Cardiac fibroblast (primary cell): ENCODE data around the gene SLITRK4.
A peak's percentile ranks its signal among the peaks of the same experiment; 100 is the strongest.

Experiments used
- DNase-seq, 2 donors: peaks; one replicate each; pipeline versions ENCODE4 v3.0.0 to v3.0.0-alpha.2; 2010; ENCODE audit warnings: low read depth in 2 of 2
- H3K4me3 ChIP-seq, 2 donors: replicated peaks in 1 of 2; 1 replicate in 1 of 2; 2 replicates in 1 of 2; pipeline ENCODE4 v1.5.1; 2011; ENCODE audit warnings: low read depth in 2 of 2, low read length in 2 of 2, mild to moderate bottlenecking in 2 of 2, moderate library complexity in 1 of 2
- TF ChIP-seq, protein P1 (sequence below): IDR thresholded peaks from one replicate; pipeline ENCODE4 v1.5.1; 2011; ENCODE audit warnings: low read depth, mild to moderate bottlenecking, low read length, inconsistent platforms

The SLITRK4 gene

DNA sequence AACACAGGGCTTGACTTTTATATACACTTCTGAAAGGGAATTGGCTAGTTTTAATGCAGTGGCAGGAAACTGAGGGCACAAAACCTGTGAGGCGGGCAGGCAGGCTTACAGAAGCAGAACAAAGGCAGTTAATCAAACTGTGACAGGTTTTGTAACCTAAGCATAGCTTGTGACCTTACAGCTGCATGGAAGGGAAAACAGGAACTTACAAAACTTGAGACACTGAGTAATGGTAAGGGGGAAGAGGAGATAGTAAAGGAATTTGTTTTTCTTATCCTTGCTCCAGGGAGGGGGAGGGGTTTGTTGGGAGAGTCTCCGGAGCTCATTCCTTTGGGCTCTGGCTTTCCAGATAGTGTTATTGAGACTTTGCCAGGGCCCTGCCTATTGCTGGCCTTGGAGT lies 55.6 kb downstream of the SLITRK4 start:
- TF ChIP-seq, protein P1, sequence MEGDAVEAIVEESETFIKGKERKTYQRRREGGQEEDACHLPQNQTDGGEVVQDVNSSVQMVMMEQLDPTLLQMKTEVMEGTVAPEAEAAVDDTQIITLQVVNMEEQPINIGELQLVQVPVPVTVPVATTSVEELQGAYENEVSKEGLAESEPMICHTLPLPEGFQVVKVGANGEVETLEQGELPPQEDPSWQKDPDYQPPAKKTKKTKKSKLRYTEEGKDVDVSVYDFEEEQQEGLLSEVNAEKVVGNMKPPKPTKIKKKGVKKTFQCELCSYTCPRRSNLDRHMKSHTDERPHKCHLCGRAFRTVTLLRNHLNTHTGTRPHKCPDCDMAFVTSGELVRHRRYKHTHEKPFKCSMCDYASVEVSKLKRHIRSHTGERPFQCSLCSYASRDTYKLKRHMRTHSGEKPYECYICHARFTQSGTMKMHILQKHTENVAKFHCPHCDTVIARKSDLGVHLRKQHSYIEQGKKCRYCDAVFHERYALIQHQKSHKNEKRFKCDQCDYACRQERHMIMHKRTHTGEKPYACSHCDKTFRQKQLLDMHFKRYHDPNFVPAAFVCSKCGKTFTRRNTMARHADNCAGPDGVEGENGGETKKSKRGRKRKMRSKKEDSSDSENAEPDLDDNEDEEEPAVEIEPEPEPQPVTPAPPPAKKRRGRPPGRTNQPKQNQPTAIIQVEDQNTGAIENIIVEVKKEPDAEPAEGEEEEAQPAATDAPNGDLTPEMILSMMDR, result no peak
- peak in 1 of 2 donors; percentile 91 for DNase-seq
- no peak overlapping the region for H3K4me3 ChIP-seq
